Ovary (tissue), 9 donors: ENCODE results near the gene ATN1. TPM values are rescaled to one million over a fixed set of nuclear protein-coding genes. Genes with fewer than 3 reads are reported as not detected.
"Not testable (repeated sequence)": the region's sequence is repeated elsewhere in the genome, so short reads cannot be mapped to it uniquely, and the experiment has no call there.

ENCODE experiments used
- DNase-seq, 5 donors: peaks; one replicate each; pipeline ENCODE4 v3.0.0-alpha.2; 2019 to 2020
- H3K27ac ChIP-seq, 2 donors: fragments of 200-600 bp; one replicate each; pipeline versions ENCODE4 v1.5.1 to v1.8.0; 2019 to 2022
- H3K27me3 ChIP-seq: fragments of 200-600 bp; one replicate; pipeline ENCODE4 v1.8.0; 2022
- H3K36me3 ChIP-seq: fragments of 200-600 bp; sonication (generic); one replicate; pipeline ENCODE4 v1.5.1; 2019
- H3K4me1 ChIP-seq: one replicate; pipeline ENCODE4 v1.8.1; 2013; ENCODE audit warnings: mild to moderate bottlenecking, moderate library complexity; ENCODE audit not compliant: insufficient read depth
- H3K4me3 ChIP-seq: fragments of 200-600 bp; sonication (generic); one replicate; pipeline ENCODE4 v1.5.1; 2017
- H3K9me3 ChIP-seq, 2 donors: fragments of 200-600 bp in 1 of 2; sonication (generic) in 1 of 2; one replicate each; pipeline versions ENCODE4 v1.5.1 to v1.8.1; 2013 to 2019; ENCODE audit warnings: mild to moderate bottlenecking in 1 of 2, moderate library complexity in 1 of 2
- EP300 ChIP-seq: sonication (generic); formaldehyde crosslinking; IDR thresholded peaks from one replicate; pipeline ENCODE4 v1.6.1; 2017; ENCODE audit warnings: antibody characterized with exemption
- POLR2A ChIP-seq: fragments of 450-650 bp; IDR thresholded peaks from one replicate; pipeline ENCODE4 v1.6.1; 2017; ENCODE audit warnings: antibody characterized with exemption, mild to moderate bottlenecking, moderate library complexity
- WGBS, 3 donors: extraction: QIAGEN DNeasy Blood & Tissue Kit in 1 of 3; methylation state at CpG; one replicate each; pipeline versions ENCODE4 v1.1.5 to v1.1.7; 2013 to 2017; 5-methylcytosine and 5-hydroxymethylcytosine counted together
- intact Hi-C, 4 donors: fragments of 100-400 bp; cut with DNase I; formaldehyde crosslinking; loops; one replicate each; pipeline versions ENCODE4 v1.11.0 to v1.15.1; 2022 to 2023
- polyA plus RNA-seq, 2 donors: library from polyadenylated mRNA; stranded (reverse); fragments of 200-250 nt in 1 of 2; fragments of 350-450 nt in 1 of 2; fragmentation: Illumina TruSeq in 1 of 2; extraction: RNeasy Lipid Tissue Mini Kit (QIAGEN cat#74804) in 1 of 2; gene quantifications; one replicate each; pipeline ENCODE4 v1.2.3, GENCODE V29; 2013 to 2014
- total RNA-seq, 7 donors: library from RNA; depleted of rRNA in 2 of 7; stranded (reverse); fragments of >200 nt in 2 of 7; fragmentation: NEBNext Ultra II Directional in 3 of 7; extraction: Animal tissue kit (Norgen Biotek cat#: 25700) in 3 of 7; gene quantifications; one replicate each; pipeline versions ENCODE4 v1.1.0 to v1.2.4, GENCODE V29; 2016 to 2023
- TF ChIP-seq, protein P1 (sequence below), 3 donors: fragments of 450-650 bp in 2 of 3; fragments of 200-600 bp in 1 of 3; IDR thresholded peaks; one replicate each; pipeline versions ENCODE4 v1.5.1 to v1.8.0; 2016 to 2022; ENCODE audit warnings: antibody characterized with exemption in 3 of 3, mild to moderate bottlenecking in 1 of 3
- donor health status: DM: no; HTN: no; CAD: no; lungs with moderate emphysema.
- donor health status: DM: no; HTN: no; CAD: no.
- donor health status: Bipolar disorder and iron deficiency.
- donor health status: DM: yes; HTN: yes; CAD: no.
- donor health status: DM: no; HTN: no; CAD: no.
- donor health status: DM: yes; HTN: yes; CAD: no.

Gene ATN1
- total and polyA plus RNA-seq, 9 donors, result 41.6 to 324 (median 197) TPM

DNA sequence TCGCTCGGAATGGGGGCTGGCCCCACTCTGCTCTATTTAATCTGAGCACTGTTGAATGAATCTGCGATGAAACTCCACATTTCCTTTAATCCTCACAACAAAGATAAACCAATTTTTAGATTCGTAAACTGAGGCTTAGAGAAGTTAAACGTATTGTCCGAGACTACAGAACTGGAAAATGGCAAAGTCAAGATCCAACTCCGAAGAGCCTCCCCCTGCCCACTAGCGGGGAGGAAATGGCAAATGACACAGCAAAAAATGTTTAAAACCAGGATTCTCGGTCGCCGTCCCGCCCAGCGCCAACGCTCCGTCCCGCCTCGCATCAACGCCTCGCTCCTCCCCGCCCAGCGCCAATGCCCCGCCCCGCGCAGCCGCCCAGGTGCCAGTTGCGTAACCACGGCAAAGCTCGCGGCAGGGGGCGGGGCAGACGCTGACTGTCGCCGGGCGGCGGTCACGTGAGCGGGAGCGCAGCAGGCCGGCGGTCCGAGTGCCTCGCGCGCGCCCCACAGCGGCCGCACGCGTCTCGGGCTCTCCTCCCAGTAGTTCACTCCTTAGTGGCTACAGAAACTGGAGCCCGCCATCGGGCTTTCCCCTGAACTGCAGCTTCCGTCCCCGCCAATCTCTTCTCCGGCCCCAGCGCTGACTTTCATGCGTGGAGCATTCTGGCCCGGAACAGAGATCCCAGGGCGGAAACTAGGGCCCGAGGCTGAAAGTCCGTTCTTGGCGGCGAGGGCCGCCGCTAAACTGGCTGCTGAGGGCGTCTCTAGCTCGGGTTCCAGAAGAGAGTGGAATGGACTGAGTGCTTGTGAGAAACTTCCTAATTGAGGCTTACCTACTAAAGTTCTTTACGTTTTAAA is 36.7 kb upstream of the ATN1 start:
- WGBS, 3 donors, result 1% methylated on average over 62 to 68 of the region's 68 CpGs
- peak; percentile 98 to 99 (median 99) for DNase-seq
- TF ChIP-seq EP300, result peak; percentile 66
- TF ChIP-seq POLR2A, result peak; percentile 73
- TF ChIP-seq, protein P1, sequence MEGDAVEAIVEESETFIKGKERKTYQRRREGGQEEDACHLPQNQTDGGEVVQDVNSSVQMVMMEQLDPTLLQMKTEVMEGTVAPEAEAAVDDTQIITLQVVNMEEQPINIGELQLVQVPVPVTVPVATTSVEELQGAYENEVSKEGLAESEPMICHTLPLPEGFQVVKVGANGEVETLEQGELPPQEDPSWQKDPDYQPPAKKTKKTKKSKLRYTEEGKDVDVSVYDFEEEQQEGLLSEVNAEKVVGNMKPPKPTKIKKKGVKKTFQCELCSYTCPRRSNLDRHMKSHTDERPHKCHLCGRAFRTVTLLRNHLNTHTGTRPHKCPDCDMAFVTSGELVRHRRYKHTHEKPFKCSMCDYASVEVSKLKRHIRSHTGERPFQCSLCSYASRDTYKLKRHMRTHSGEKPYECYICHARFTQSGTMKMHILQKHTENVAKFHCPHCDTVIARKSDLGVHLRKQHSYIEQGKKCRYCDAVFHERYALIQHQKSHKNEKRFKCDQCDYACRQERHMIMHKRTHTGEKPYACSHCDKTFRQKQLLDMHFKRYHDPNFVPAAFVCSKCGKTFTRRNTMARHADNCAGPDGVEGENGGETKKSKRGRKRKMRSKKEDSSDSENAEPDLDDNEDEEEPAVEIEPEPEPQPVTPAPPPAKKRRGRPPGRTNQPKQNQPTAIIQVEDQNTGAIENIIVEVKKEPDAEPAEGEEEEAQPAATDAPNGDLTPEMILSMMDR (IDR thresholded peaks at IDR 0.05), result peak; percentile 94 to 98 (median 97)

DNA sequence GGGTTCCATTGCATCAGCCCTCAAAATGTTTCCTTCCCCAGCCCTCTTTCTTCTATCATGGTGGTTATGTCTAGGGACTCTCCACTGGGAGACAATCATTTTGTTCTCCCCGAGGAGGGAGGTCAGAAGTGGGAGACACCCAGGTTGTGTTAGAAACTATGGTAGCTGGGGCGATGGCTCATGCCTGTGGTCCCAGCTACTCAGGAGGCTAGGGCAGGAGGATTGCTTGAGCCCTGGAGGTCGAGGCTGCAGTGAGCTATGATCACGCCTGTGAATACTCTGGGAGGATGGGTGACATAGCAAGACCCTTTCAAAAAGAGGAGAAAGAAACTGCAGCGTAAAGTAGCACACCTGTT is 36.1 kb upstream of the ATN1 start:
- intact Hi-C loops, result loop anchor here in 1 of 4 donors (2.0 to 5.0 kb wide), 2 partner anchors 19 to 574 kb away; partner anchors contain the start of gene SPSB2
- Histone ChIP-seq H3K27me3 (no peaks in the 10 kb centered on the region), H3K36me3 (no peaks in the 10 kb centered on the region), H3K4me3 (peak overlapping the region; percentile 47), H3K27ac (peak overlapping the region; percentile 40 to 58), H3K9me3 (no peaks in the 10 kb centered on the region), H3K4me1 (peaks cover 2% of the 10 kb centered on the region)
- no peak for TF ChIP-seq EP300
- TF ChIP-seq, protein P1 (IDR thresholded peaks at IDR 0.05), result no peak
- TF ChIP-seq POLR2A, result no peak
- WGBS, 3 donors, result 66 to 76% (median 72%) methylated on average over 5 of the region's 5 CpGs
- peak in 1 of 5 donors; percentile 35 for DNase-seq

More for the DNA sequence above, 36.7 kb upstream of the ATN1 start:
- Histone ChIP-seq H3K36me3 (no peaks in the 10 kb centered on the region), H3K27me3 (no peaks in the 10 kb centered on the region), H3K9me3 (no peaks in the 10 kb centered on the region), H3K4me3 (peak overlapping the region; percentile 47), H3K27ac (peak overlapping the region; percentile 40 to 60), H3K4me1 (peaks cover 2% of the 10 kb centered on the region)
- intact Hi-C loops, result loop anchor here in 1 of 4 donors (2.0 to 5.0 kb wide), 2 partner anchors 18 to 574 kb away; partner anchors contain the start of gene SPSB2

DNA sequence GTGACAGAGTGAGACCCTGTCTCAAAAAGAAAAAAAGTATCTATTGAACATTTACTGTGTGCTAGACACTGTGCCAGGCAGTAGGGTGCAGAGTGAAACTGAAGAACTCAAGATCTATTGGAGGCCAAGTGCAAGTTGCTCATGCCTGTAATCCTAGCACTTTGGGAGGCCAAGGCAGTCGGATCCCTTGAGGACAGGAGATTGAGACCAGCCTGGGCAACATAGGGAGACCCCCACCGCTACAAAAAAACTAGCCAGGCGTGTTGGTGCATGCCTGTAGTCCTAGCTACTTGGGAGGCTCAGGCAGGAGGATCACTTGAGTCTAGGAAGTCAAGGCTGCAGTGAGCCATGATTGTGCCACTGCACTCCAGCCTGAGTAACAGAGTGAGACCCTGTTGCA is 35.1 kb upstream of the ATN1 start:
- intact Hi-C loops, result loop anchor here in 1 of 4 donors (5.0 kb wide), 1 partner anchor 575 kb away; no protein-coding TSS in a partner anchor
- DNase-seq, result peak in 1 of 5 donors; percentile 13

DNA sequence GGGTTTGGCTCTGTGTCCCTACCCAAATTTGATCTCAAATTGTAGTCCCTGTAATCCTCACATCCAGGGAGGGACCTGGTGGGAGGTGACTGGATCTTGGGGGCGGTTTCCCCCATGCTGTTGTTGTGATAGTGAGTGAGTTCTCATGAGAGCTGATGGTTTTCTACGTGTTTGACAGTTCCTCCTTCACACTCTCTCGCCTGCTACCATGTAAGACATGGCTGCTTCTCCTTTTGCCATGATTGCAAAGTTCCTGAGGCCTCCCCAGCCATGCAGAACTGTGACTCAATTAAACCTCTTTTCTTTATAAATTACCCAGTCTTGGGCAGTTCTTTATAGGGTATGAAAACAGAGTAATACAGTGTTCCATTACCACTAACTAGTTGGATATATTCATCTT is 33.4 kb upstream of the ATN1 start:
- Histone ChIP-seq H3K4me3 (no peak overlapping the region), H3K4me1 (peaks cover 2% of the 10 kb centered on the region), H3K27me3 (no peaks in the 10 kb centered on the region), H3K27ac (no peak overlapping the region), H3K9me3 (no peaks in the 10 kb centered on the region), H3K36me3 (no peaks in the 10 kb centered on the region)
- 82 to 88% (median 88%) methylated on average over 3 of the region's 3 CpGs for WGBS, 3 donors
- TF ChIP-seq EP300 (no peak), POLR2A (no peak)
- TF ChIP-seq, protein P1 (IDR thresholded peaks at IDR 0.05), result no peak
- no peak for DNase-seq
- intact Hi-C loops, result loop anchor here in 1 of 4 donors (5.0 kb wide), 1 partner anchor 577 kb away; no protein-coding TSS in a partner anchor

More for the DNA sequence above, 35.1 kb upstream of the ATN1 start:
- not testable (repeated sequence) for H3K4me1 ChIP-seq, H3K27ac ChIP-seq, H3K36me3 ChIP-seq, H3K27me3 ChIP-seq, H3K9me3 ChIP-seq, H3K4me3 ChIP-seq
- 89 to 100% (median 97%) methylated on average over 3 of the region's 3 CpGs for WGBS, 3 donors
